ENCODE data around the gene RBKS. TPM values are rescaled to one million over a fixed set of nuclear protein-coding genes. Genes with fewer than 3 reads are reported as not detected.
"Not testable (repeated sequence)": the region's sequence is repeated elsewhere in the genome, so short reads cannot be mapped to it uniquely, and the experiment has no call there.

Gene RBKS
- polyA plus RNA-seq, 12 donors = 0.63 to 1.7 (median 1.1) TPM; not detected in 2

DNA sequence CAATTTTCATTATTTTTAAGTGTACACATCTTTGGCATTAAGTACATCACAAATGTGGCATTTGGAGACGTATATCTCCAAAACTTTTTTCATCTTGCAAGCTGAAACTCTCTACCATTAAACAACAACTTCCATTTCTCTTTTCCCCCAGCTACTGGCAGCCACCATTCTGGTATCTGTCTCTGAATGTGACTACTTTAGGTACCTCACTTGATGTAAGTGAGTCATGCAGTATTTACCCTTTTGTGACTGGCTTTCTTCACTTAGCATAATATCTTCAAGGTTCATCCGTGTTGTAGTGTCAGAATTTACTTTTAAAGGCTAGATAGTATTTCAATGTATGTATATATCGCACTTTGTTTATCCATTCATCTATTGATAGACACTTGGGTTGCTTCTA, 17.4 kb upstream of the RBKS start:
- DNase-seq = no peak

GRCh38 chr2:27906074-27906473, 15.9 kb upstream of the RBKS start:
- no peak for DNase-seq

DNA sequence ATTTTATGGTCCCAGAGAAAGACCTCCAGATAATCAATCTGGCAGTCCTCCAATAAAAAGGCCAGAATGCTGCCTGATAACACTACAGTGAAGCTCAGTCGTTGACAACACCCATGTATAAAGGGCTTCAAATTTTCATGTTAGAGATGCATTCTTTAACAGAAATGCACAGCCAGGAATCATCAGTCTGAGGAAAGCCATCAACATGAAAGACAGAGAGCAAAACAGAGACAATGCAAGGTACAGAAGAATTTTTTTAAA, 14.1 kb upstream of the RBKS start:
- DNase-seq = no peak

DNA sequence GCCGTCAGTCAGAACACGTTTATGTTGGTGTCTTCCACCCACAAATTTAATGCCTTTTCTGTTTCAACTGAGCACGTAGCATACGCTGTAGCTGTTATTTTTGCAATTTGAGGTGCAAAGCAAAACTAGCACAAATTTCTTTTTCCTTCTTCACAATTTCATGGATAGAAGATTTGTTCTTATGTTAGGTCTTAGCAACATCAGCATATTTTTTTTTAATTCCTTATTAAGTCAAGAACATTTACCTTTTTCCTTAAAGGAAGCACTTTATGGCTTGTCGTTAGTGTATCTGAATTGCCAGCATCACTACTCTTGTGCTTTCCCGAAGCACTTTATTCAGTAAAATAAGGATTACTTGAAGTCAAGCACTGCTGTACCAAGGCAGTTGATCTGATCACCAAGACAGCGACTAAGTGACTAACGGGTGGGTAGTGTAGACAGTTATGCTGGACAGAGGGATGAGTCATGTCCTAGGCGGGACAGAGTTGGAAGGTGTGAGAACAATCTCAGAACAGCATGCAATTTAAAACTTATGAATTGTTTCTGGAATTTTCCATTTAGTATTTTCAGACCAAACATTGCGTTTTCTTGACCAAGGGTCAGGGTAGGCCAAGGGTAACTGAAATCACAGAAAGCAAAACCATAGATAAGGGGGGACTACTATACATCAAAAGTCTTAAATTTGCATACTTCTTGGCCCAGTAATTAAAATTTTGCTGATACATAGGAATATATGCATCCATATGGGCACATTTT, 13.6 kb upstream of the RBKS start:
- DNase-seq = no peak

- no peak for DNase-seq
Measured at GRCh38 chr2:27903018-27903417, 12.8 kb upstream of the RBKS start.

GRCh38 chr2:27902098-27902497, 11.9 kb upstream of the RBKS start:
- DNase-seq = no peak

DNA sequence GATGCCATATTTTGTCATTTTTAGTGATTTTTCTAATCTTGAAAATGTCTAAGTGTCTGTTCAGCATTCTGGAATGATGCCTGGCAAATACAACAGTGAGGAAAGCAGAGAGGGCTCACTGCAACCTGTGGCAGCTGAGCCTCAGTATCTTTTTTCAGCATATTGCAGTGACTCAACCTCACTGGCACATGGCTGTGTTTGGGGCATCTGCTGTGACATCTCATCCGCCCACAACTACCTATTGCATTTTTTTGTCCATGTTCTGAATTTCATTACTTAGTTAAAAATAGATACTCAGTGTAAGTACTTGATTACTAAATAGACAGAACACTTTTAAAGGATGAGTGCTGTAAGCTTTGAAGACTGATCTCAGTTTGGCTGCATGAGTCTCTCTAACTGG, 11.0 kb upstream of the RBKS start:
- DNase-seq = no peak

DNA sequence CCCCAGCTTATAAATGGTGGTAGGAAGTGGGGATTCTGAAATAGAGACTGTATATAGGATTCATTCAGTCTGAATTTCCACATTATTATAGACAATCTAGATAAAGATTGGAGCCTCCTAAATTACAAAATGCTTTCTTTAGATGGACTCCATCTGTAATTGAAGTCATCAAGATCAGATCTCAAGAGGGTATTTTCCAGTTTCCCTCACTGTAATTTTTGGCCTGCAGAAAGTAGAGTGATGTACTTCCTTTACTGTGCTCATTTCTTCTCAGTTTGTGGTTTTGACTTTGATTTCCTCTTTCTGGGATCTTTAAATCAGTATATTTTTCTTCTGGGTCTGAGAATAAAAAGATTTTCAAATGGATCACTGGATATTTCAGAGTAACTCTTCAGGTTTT, 7.5 kb upstream of the RBKS start:
- DNase-seq = no peak

DNA sequence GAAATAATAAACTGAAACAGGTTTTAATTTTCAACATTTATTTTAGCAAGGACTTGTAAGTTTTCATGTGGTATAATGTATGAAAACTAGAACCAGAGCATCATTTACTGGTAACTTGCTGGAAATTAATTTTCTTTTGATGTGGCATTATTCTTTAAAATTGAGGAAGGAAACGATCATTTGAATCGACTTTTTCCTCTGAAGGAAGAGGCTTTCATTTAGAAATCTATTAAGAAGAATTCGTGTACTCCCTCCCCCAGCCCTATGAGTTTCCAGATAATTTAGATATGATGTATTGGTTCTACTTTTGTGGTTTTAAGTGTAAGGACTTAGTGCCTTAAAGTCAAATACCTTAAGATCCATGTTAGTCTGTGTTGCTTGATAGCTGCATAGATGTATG, 2.8 kb upstream of the RBKS start:
- DNase-seq = no peak

DNA sequence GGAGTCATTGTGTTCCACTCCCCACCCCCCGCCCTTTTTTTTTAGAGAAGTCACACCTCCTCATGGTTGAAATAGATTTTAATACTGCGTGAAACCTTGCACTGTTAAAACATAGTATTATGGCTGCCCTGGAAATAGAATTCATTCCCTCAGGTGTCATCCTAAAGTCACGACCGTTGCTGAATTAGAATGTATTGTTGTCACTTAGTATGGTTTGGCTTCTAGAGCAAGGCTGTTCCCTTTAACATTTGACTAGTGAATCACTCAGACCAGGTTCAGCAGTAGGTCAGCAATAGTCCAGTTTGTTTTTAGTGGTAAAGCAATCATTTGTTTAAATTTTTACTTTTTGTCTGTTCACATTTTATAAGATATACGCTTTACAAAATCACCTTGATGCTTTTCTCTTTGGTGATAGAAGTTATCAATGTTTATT, 1.5 kb upstream of the RBKS start:
- DNase-seq = peak; percentile 7

DNA sequence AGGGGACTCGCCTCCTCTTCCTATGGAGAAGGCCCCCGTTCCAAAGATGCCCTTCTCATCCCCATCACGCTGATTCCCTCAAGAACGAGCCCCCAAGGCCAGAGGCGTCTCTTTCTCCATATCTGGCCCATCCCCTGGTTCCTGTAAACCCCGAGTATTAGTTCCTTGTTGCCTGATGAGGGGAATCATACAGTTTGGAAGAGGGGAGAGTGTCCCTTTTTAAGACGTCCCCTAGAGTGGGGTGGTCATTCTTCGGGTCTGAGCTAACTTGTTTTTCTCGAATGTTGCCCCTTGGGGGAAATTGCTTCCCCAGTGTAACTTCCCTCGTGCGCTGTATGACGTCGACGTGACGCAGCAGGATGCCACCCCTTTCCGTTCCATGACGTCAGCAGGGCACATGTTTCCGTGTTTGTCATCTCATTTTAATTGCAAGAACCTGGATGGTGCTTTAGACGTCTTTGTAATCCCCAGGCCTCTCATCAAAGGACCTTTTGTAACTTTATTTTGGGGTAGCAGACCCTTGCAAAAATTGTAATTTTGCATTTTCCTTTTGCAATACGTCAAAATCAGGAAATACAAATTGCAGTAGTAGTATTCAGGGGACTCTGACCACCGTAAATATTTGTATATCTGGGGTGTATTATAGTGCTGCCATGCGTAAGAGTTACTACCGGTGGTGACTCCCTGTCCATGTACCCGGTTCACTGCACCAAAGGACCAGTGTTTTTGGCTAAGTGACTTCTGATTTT, 911 bp upstream of the RBKS start:
- DNase-seq = peak; percentile 78

DNA sequence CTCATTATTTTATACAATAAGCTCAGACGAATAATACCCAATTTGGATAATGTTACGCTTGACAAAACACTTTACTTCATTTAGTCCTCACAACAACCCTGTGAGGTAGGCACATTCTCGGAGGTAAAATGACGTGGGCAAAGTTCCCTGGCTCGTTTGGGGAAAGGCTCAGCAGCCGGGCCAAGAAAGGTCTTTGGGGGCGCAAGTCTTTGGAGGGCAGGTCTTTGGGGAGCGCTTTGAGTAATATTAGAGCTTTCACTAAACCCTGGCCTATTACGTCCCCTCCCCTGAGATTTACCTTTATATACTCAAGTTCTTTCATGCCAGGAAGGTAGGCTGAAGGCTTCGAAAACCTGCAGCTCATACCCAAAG, 427 bp downstream of the RBKS start:
- no peak for DNase-seq

DNA sequence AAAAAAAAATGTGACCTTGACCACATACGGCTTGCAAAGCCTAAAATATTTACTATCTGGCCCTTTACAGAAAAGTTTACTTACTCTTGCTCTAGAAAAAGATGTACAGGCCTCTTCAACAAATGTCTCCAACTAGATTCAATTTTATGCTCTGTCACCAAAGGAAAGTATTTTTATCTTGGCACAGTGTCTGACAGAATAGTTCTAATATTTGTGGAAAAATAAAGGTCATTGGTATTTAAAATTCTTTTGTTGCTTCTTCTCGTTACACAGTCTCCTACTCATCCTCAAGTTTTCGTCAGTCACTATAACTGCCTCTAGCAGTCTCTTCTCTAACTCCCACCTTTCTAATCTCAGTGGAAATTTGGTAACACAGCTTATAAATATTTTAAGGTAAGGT, 1.4 kb downstream of the RBKS start:
- no peak for DNase-seq

DNA sequence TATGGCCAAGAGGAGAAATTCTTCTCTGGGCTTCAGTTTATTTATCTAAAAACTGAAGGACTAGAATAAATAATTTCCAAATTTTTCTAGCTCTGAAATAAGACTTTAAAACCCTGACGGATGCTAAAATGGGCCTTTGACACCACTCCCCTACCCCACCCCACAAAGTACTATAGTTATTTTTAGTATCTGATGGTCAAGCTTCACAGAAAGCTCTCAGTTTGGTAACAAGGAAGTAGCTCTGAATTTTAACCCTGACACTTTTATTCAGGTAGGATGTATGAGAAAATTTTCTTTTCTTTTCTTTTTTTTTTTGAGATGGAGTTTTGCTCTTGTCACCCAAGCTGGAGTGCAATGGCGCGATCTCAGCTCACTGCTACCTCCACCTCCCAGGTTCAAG, 2.4 kb downstream of the RBKS start:
- DNase-seq = no peak

GRCh38 chr2:27887111-27887510, 3.1 kb downstream of the RBKS start:
- DNase-seq = no peak

DNA sequence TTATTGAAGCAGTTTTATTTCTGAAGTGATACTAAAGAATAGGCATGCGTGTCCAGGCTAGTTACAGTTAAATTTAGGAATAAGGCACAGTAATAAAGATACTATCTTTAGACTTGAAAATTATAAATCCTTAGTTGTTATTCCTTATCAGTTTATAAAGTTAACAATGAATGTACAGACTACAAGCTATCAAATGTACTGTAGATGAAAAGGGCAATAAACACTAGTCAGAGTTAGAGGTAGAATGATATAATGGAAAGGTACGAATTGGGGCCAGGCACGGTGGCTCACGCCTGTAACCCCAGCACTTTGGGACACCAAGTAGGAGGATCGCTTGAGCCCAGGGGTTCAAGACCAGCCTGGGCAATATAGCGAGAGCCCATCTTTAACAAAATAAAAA, 3.9 kb downstream of the RBKS start:
- no peak for DNase-seq

DNA sequence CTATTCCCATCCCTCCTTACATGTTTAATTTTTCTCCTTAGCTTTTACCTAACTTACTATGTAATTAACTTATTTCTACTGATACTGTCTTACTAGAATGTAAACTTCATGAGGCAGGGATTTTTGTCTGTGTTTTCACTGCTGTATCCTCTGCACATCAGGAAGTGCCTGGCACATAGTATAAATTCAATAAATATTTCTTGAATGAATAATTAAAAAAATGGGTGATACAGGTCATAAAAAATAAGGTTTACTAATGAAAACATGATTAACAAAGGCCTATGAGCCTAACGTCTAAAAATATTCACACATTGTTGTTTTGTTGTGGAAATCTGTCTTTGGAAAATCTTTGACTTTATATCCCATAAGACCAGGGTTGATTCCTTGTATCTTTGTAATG, 4.5 kb downstream of the RBKS start:
- DNase-seq = no peak

DNA sequence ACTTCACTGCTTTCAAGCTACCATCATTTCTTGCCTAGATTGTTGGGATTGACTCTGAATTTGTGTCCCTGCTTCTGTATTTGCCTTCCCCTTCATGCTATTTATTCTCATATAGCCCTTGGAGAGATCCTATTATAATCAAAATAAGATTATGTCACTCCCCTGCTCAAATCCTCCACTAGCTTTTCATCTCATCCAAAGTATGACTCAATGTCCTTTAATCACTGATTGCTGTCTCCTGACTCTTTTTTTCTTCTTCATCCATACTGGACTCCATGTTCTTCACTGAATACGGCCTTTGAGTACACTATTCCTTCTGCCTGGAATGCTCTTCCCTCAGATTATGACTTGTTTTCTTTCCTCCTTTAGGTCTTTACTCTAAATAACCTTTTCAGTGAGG, 5.0 kb downstream of the RBKS start:
- DNase-seq = no peak

GRCh38 chr2:27884601-27885000, 5.6 kb downstream of the RBKS start:
- no peak for DNase-seq

GRCh38 chr2:27882584-27882922, 7.6 kb downstream of the RBKS start:
- DNase-seq = not testable (repeated sequence)

- DNase-seq = not testable (repeated sequence)
Measured at GRCh38 chr2:27881815-27882583, 8.2 kb downstream of the RBKS start.

DNA sequence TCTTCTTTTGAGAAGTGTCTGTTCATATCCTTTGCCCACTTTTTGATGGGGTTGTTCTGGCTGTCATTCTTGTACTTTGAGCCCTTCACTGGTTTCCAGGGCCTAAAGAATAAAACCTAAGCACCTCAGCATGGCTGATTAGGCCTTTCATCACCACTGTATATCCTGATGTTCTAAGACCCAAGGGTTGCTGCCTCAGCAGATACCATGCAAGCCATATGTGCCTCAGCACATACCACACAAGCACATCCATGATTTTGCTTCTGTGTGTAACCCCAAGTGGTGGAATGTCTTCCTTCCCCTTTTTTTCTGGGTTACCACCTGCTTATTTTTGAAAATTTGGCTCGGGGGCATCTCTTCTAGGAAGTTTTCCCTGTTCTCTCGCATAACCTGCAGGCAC, 11.4 kb downstream of the RBKS start:
- no peak for DNase-seq
